Measurements from ENCODE around the gene CEACAM3.

DNA sequence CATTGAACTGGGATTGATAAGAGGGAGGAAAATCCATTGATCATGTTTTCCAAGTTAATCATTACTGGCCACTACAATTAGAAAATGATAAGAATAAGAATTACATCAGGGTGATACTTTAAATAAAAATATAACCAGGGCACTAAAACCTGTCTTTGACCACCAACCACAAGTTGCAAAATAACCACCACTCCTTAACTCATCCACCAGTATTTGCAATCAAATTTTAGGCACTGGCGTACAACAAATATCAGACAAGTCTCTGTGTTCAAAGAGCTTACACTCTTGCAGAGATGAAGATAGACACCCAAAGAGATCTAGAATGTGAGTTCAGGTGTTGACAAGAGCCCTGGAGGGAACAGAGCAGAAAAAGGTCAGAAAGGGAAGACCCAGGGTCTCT lies 514 bp downstream of the CEACAM3 start:
- TF ChIP-seq, protein P1, sequence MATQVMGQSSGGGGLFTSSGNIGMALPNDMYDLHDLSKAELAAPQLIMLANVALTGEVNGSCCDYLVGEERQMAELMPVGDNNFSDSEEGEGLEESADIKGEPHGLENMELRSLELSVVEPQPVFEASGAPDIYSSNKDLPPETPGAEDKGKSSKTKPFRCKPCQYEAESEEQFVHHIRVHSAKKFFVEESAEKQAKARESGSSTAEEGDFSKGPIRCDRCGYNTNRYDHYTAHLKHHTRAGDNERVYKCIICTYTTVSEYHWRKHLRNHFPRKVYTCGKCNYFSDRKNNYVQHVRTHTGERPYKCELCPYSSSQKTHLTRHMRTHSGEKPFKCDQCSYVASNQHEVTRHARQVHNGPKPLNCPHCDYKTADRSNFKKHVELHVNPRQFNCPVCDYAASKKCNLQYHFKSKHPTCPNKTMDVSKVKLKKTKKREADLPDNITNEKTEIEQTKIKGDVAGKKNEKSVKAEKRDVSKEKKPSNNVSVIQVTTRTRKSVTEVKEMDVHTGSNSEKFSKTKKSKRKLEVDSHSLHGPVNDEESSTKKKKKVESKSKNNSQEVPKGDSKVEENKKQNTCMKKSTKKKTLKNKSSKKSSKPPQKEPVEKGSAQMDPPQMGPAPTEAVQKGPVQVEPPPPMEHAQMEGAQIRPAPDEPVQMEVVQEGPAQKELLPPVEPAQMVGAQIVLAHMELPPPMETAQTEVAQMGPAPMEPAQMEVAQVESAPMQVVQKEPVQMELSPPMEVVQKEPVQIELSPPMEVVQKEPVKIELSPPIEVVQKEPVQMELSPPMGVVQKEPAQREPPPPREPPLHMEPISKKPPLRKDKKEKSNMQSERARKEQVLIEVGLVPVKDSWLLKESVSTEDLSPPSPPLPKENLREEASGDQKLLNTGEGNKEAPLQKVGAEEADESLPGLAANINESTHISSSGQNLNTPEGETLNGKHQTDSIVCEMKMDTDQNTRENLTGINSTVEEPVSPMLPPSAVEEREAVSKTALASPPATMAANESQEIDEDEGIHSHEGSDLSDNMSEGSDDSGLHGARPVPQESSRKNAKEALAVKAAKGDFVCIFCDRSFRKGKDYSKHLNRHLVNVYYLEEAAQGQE (IDR thresholded peaks at IDR 0.05; ENCODE audit: low read depth) = no peak
- TF ChIP-seq YY1 (IDR thresholded peaks at IDR 0.05; ENCODE audit: low read depth) = no peak
- TF ChIP-seq, protein P2, sequence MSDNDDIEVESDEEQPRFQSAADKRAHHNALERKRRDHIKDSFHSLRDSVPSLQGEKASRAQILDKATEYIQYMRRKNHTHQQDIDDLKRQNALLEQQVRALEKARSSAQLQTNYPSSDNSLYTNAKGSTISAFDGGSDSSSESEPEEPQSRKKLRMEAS (IDR thresholded peaks at IDR 0.05) = no peak
- TF ChIP-seq, protein P3, sequence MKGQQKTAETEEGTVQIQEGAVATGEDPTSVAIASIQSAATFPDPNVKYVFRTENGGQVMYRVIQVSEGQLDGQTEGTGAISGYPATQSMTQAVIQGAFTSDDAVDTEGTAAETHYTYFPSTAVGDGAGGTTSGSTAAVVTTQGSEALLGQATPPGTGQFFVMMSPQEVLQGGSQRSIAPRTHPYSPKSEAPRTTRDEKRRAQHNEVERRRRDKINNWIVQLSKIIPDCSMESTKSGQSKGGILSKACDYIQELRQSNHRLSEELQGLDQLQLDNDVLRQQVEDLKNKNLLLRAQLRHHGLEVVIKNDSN (IDR thresholded peaks at IDR 0.05) = no peak
- no peak for TF ChIP-seq EP300 (IDR thresholded peaks at IDR 0.05; ENCODE audit: borderline replicate concordance)
- no peak for TF ChIP-seq CREB1 (IDR thresholded peaks at IDR 0.05; ENCODE audit: low read depth)

All from Ishikawa (cell line).